Heart right ventricle (tissue), 16 donors: ENCODE data around the gene HTD2. TPM values are rescaled to one million over a fixed set of nuclear protein-coding genes. Genes with fewer than 3 reads are reported as not detected.

Source experiments
- ATAC-seq, 8 donors: fragments of 200-7000 bp; cut with Tn5 transposase; one replicate each; pipeline ENCODE4 v1.9.1; 2020; ENCODE audit warnings: mild to moderate bottlenecking in 8 of 8, moderate library complexity in 8 of 8, moderate number of reproducible peaks in 1 of 8
- DNase-seq, 2 donors: peaks; one replicate each; pipeline ENCODE4 v3.0.0-alpha.2; 2020
- H3K27ac ChIP-seq, 10 donors: fragments of 200-600 bp; sonication (generic) in 2 of 10; one replicate each; pipeline versions ENCODE4 v1.5.0 to v1.8.0; 2020 to 2022; ENCODE audit warnings: mild to moderate bottlenecking in 3 of 10
- H3K27me3 ChIP-seq, 7 donors: fragments of 200-600 bp; one replicate each; pipeline ENCODE4 v1.8.0; 2021 to 2022; ENCODE audit warnings: mild to moderate bottlenecking in 2 of 7
- H3K36me3 ChIP-seq, 9 donors: fragments of 200-600 bp; sonication (generic) in 1 of 9; one replicate each; pipeline versions ENCODE4 v1.5.0 to v1.8.0; 2020 to 2022; ENCODE audit warnings: mild to moderate bottlenecking in 2 of 9
- H3K4me1 ChIP-seq, 9 donors: fragments of 200-600 bp; sonication (generic) in 1 of 9; one replicate each; pipeline versions ENCODE4 v1.5.0 to v1.8.0; 2020 to 2022; ENCODE audit warnings: mild to moderate bottlenecking in 4 of 9
- H3K4me3 ChIP-seq, 10 donors: fragments of 200-600 bp; sonication (generic) in 2 of 10; one replicate each; pipeline versions ENCODE4 v1.5.0 to v1.8.0; 2020 to 2022; ENCODE audit warnings: mild to moderate bottlenecking in 7 of 10, moderate library complexity in 2 of 10
- H3K9me3 ChIP-seq, 11 donors: fragments of 200-600 bp in 10 of 11; sonication (generic) in 2 of 11; one replicate each; pipeline versions ENCODE4 v1.5.0 to v1.8.0; 2013 to 2022; ENCODE audit warnings: mild to moderate bottlenecking in 2 of 11, control low read depth in 1 of 11, moderate library complexity in 1 of 11
- WGBS, 2 donors: extraction: QIAGEN DNeasy Blood & Tissue Kit; methylation state at CpG; one replicate each; pipeline ENCODE4 v1.1.7; 2013; ENCODE audit warnings: inconsistent platforms in 1 of 2; 5-methylcytosine and 5-hydroxymethylcytosine counted together
- intact Hi-C, 10 donors: fragments of 100-400 bp; cut with DNase I; formaldehyde crosslinking; loops; one replicate each; pipeline versions ENCODE4 v1.11.1 to v1.14.2; 2022
- polyA plus RNA-seq, 2 donors: library from polyadenylated mRNA; stranded (reverse); fragments of 200-250 nt; gene quantifications; one replicate each; pipeline ENCODE4 v1.2.3, GENCODE V29; 2013
- total RNA-seq, 10 donors: library from RNA; stranded (reverse); fragmentation: NEBNext Ultra II Directional in 3 of 10; extraction: Animal tissue kit (Norgen Biotek cat#: 25700) in 3 of 10; gene quantifications; one replicate each; pipeline versions ENCODE4 v1.2.1 to v1.2.4, GENCODE V29; 2021 to 2023
- TF ChIP-seq, protein P1 (sequence below), 9 donors: fragments of 200-600 bp; sonication (generic) in 2 of 9; IDR thresholded peaks; one replicate each; pipeline versions ENCODE4 v1.5.0 to v1.8.0; 2021 to 2022; ENCODE audit warnings: antibody characterized with exemption in 9 of 9, mild to moderate bottlenecking in 5 of 9, moderate library complexity in 1 of 9
- donor health status: Arrhythmogenic right ventricular cardiomyopathy.
- donor health status: ischemic (EF 13 %, LVEDD 7.1; RV severe dilation, severe dysfunction).
- donor health status: healthy with polysubstance abuse.
- donor health status: DM: no; HTN: yes; CAD: no.
- donor health status: DM: no; HTN: no; CAD: no.
- donor health status: ischemic (EF 25% LVEDD 6.9; RV normal size, moderate dysfunction).
- donor health status: ischemic (EF 25% LVEDD 5.7; RV mildly dilated, moderate dysfunction).
- donor health status: healthy.
- donor health status: DM: yes; HTN: yes; CAD: no.
- donor health status: Ischemic cardiomyopathy.
- donor health status: ischemic (EF 35%, LVEDD 5.7; RV mildly dilated, moderate dysfunction).
- donor health status: nonischemic (EF 11% LVEDD 7.7; RV severe dilation, severe dysfunction).
- donor health status: DM: yes; HTN: yes; CAD: no.
- donor health status: PGD.
- donor health status: ischemic (EF 29% LVEDD 5.4; RV normal size, mild dysfunction).
- donor health status: nonischemic (EF 23%, LVEDD 6.1; RV moderate dilation, normal function).

Gene HTD2
- total and polyA plus RNA-seq, 12 donors, result 2.4 to 19.5 (median 12.7) TPM

DNA sequence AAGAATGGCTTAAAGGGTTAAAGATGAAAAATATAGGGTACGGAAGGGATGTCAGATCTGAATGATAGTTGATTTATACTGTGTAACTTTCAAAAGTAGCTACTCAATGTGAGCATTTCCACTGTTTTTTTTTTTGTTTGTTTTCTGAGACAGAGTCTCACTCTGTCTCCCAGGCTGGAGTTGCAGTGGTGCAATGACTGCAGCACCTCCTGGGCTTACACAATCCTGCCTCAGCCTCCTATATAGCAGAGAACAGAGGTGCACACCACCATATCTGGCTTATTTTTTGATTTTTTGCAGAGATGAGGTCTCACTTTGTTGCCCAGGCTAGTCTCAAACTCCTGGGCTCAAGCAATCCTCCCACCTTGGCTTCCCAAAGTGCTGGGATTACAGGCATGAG, 16.5 kb downstream of the HTD2 start:
- Histone ChIP-seq H3K36me3 (peaks cover 0 to 29% (median 10%) of the 10 kb centered on the region in 9 donors), H3K9me3 (no peaks in the 10 kb centered on the region), H3K4me3 (no peak overlapping the region), H3K27me3 (no peaks in the 10 kb centered on the region), H3K4me1 (peaks cover 0 to 34% (median 14%) of the 10 kb centered on the region in 9 donors), H3K27ac (no peak overlapping the region)
- intact Hi-C loops, result loop anchor here in 6 of 10 donors (5.0 to 10.0 kb wide), 7 partner anchors 90 to 212 kb away; partner anchors contain the start of gene ACOX2 (in 1 of the 6)
- ATAC-seq (no peak), DNase-seq (no peak)
- WGBS, 2 donors, result 71 to 76% methylated on average over 1 of the region's 1 CpG
- TF ChIP-seq, protein P1, sequence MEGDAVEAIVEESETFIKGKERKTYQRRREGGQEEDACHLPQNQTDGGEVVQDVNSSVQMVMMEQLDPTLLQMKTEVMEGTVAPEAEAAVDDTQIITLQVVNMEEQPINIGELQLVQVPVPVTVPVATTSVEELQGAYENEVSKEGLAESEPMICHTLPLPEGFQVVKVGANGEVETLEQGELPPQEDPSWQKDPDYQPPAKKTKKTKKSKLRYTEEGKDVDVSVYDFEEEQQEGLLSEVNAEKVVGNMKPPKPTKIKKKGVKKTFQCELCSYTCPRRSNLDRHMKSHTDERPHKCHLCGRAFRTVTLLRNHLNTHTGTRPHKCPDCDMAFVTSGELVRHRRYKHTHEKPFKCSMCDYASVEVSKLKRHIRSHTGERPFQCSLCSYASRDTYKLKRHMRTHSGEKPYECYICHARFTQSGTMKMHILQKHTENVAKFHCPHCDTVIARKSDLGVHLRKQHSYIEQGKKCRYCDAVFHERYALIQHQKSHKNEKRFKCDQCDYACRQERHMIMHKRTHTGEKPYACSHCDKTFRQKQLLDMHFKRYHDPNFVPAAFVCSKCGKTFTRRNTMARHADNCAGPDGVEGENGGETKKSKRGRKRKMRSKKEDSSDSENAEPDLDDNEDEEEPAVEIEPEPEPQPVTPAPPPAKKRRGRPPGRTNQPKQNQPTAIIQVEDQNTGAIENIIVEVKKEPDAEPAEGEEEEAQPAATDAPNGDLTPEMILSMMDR (IDR thresholded peaks at IDR 0.05), result no peak

DNA sequence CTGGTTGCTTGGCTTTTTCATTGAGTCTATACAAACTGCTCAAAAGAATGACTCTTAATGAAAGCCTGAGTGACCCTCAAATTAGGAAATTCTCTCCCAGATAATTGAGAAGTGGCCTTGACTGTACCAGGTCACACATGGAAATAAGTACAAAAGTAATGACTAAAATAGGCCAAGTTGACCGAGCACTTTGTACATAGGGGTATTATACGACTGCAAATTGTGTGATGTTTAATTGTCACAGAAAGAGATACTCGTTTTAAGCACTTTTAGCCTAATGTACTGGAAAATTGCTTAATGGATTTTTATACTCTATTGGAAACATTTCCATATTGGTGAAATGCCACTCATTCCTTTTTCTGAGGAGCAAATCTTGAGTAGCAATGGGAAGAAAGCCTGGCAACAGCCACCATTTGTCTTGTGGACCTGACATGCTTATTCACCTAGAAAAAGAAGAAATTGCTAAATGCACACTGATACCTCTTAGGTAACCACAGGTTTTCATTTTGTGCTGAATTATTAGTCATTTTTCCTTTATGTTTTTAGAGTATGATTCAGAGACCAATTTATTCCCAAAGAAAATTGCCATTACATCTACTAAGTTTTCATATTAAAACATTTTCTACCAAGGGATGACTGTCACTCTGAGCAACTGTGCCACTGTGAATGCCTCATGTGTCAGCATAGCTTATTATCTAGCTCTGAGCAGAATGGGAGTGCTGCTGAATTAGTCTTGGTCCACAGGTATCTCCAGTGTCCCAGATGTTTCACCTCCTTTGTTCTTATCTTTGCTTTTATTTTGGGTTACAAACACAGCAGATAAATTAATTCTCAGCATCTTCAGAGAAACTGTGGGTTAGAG, 17.4 kb downstream of the HTD2 start:
- ATAC-seq (no peak), DNase-seq (no peak)
- no peaks in the 10 kb centered on the region for H3K27me3 ChIP-seq
- H3K4me3 ChIP-seq, result no peak overlapping the region
- H3K36me3 ChIP-seq, result peaks cover 0 to 19% (median under 1%) of the 10 kb centered on the region in 9 donors
- TF ChIP-seq, protein P1 (IDR thresholded peaks at IDR 0.05), result no peak
- peaks cover 0 to 30% (median 14%) of the 10 kb centered on the region in 9 donors for H3K4me1 ChIP-seq
- WGBS, 2 donors, result 90 to 94% methylated on average over 3 of the region's 3 CpGs
- intact Hi-C loops, result loop anchor here in 6 of 10 donors (5.0 to 10.0 kb wide), 7 partner anchors 89 to 211 kb away; partner anchors contain the start of gene ACOX2 (in 1 of the 6)
- H3K27ac ChIP-seq, result peak overlapping the region in 1 of 10 donors; percentile 8
- H3K9me3 ChIP-seq, result no peaks in the 10 kb centered on the region

DNA sequence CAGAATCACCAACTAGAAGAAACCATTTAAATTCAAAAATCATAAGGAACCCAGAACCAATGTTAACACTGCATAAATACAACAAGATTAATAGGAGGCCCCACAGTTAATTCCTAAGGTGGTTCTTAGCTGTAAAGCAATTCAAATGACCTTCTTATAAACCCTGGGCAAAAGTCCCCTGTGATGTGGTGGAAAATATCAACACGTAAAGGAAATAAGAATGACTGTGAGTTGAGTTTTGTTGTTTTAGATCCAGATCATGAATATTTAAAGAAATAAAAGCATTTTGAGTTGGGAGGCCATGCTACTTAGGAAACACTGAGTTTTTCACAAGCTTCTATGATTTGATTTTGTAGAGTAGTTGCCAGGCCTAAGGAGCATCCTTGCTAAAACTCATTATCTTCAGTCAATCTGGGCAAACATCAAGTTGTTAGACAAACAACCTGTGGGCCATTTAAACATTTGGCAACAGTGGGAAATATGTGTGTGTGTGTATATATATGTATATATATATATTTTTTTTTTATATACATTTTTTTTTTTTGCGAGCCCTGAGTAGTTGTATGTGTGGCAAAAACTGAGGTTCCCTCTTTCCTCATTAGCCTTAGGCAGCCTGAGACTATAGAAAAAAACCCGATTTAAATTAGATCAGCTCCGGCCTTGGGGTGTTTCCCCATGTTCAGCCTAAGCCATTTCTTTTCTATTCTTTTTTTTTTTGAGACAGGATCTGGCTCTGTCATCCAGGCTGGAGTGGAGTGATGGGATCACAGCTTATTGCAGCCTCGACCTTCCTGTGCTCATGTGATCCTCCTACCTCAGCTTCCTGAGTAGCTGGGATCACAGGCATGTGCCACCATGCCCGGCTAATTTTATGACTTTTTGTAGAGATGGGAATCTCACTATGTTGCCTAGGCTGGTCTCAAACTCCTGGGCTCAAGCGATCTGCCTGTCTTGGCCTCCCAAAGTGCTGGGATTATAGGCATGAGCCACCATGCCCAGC, 18.4 kb downstream of the HTD2 start:
- no peak for DNase-seq
- Histone ChIP-seq H3K36me3 (peaks cover 0 to 10% (median 0%) of the 10 kb centered on the region in 9 donors), H3K27ac (peak overlapping the region in 7 of 10 donors; percentile 16 to 72 (median 36)), H3K9me3 (no peaks in the 10 kb centered on the region), H3K4me3 (no peak overlapping the region), H3K4me1 (peaks cover 0 to 25% (median 14%) of the 10 kb centered on the region in 9 donors), H3K27me3 (no peaks in the 10 kb centered on the region)
- no peak for ATAC-seq
- TF ChIP-seq, protein P1 (IDR thresholded peaks at IDR 0.05), result no peak
- intact Hi-C loops, result loop anchor here in 6 of 10 donors (5.0 to 10.0 kb wide), 7 partner anchors 88 to 210 kb away; partner anchors contain the start of gene ACOX2 (in 1 of the 6)
- WGBS, 2 donors, result 75 to 82% methylated on average over 7 of the region's 7 CpGs
